MCF 10A (cell line): ENCODE measurements around the gene CDH12. TPM values are rescaled to one million over a fixed set of nuclear protein-coding genes. Genes with fewer than 3 reads are reported as not detected.

Source experiments
- BruUV-seq: library from RNA; stranded (reverse); fragments of 400-500 nt; replicated peaks from 2 replicates; lab custom pipeline; 2021; lab: Mats Ljungman, UMichigan
- CTCF ChIA-PET: fragments of 300-600 bp; sonication (Branson Sonifier 250); formaldehyde crosslinking; extraction: SDS; loops from one replicate; lab custom pipeline; 2021; ENCODE audit warnings: antibody characterized with exemption, inconsistent platforms; lab: Yijun Ruan, JAX
- POLR2A ChIA-PET: fragments of 300-600, 350-650 bp; sonication (Branson Sonifier 250); formaldehyde crosslinking; extraction: SDS; loops from one replicate; lab custom pipeline; 2020; ENCODE audit warnings: antibody characterized with exemption, inconsistent platforms; lab: Yijun Ruan, JAX
- DNase-seq: peaks from one replicate; pipeline ENCODE4 v3.0.0-alpha.2; 2018; ENCODE audit not compliant: unreplicated experiment
- H3K27ac Mint-ChIP-seq: one replicate; pipeline ENCODE4 v1.8.0; 2022; ENCODE audit warnings: mild to moderate bottlenecking, low read depth, mixed read lengths; ENCODE audit not compliant: unreplicated experiment
- H3K27me3 Mint-ChIP-seq: one replicate; pipeline ENCODE4 v1.8.0; 2022; ENCODE audit warnings: mixed read lengths; ENCODE audit not compliant: insufficient read depth, unreplicated experiment
- H3K36me3 Mint-ChIP-seq: one replicate; pipeline ENCODE4 v1.8.0; 2022; ENCODE audit warnings: mild to moderate bottlenecking, moderate library complexity, mixed read lengths; ENCODE audit not compliant: insufficient read depth, unreplicated experiment
- H3K4me1 Mint-ChIP-seq: one replicate; pipeline ENCODE4 v1.8.0; 2022; ENCODE audit warnings: mixed read lengths; ENCODE audit not compliant: insufficient read depth, unreplicated experiment
- H3K4me3 Mint-ChIP-seq: one replicate; pipeline ENCODE4 v1.8.0; 2022; ENCODE audit warnings: mild to moderate bottlenecking, moderate library complexity, mixed read lengths; ENCODE audit not compliant: unreplicated experiment
- H3K9me3 Mint-ChIP-seq: one replicate; pipeline ENCODE4 v1.8.0; 2022; ENCODE audit warnings: mixed read lengths; ENCODE audit not compliant: unreplicated experiment
- intact Hi-C: fragments of 100-400 bp; cut with micrococcal nuclease; formaldehyde crosslinking; loops from 2 replicates; pipeline ENCODE4 v1.14.1; 2022
- total RNA-seq: library from RNA; stranded (reverse); gene quantifications from 2 replicates; pipeline ENCODE4 v1.2.3, GENCODE V29; 2022
- TF ChIP-seq, protein P1 (sequence below): fragments of 200-600 bp; IDR thresholded peaks from one replicate; pipeline ENCODE4 v1.8.0; 2022; ENCODE audit warnings: antibody characterized with exemption, mild to moderate bottlenecking; ENCODE audit not compliant: unreplicated experiment

CDH12 gene
- total RNA-seq, 1 experiment from 2014 or later, result not detected

DNA sequence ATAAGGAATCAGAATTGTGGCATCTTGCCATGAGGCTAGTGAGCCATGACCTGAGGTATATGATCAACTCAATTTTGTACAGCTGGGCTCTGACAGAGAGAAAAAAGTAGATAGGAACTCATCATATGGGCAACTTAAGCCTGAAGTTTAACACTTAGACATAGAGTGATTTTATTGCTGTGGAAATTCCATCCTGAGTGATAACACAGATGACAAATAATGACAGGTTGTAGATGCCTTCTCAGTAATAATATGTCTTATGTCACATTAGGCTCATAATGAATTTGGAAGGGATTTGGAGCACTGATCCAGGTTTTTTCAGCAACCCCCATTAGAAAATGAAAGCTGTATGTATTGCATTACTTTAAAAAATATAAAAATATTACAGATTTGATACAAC lies 744.6 kb downstream of the CDH12 start:
- ChIA-PET POLR2A (no interaction called here), CTCF (no interaction called here)
- BruUV-seq, result no TSS peak
- DNase-seq, result no peak
- no peaks in the 10 kb centered on the region for H3K36me3 Mint-ChIP-seq
- no peak overlapping the region for H3K27ac Mint-ChIP-seq
- no peaks in the 10 kb centered on the region for H3K9me3 Mint-ChIP-seq
- no peaks in the 10 kb centered on the region for H3K4me1 Mint-ChIP-seq
- TF ChIP-seq, protein P1, sequence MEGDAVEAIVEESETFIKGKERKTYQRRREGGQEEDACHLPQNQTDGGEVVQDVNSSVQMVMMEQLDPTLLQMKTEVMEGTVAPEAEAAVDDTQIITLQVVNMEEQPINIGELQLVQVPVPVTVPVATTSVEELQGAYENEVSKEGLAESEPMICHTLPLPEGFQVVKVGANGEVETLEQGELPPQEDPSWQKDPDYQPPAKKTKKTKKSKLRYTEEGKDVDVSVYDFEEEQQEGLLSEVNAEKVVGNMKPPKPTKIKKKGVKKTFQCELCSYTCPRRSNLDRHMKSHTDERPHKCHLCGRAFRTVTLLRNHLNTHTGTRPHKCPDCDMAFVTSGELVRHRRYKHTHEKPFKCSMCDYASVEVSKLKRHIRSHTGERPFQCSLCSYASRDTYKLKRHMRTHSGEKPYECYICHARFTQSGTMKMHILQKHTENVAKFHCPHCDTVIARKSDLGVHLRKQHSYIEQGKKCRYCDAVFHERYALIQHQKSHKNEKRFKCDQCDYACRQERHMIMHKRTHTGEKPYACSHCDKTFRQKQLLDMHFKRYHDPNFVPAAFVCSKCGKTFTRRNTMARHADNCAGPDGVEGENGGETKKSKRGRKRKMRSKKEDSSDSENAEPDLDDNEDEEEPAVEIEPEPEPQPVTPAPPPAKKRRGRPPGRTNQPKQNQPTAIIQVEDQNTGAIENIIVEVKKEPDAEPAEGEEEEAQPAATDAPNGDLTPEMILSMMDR, result no peak
- H3K4me3 Mint-ChIP-seq, result no peak overlapping the region
- no peaks in the 10 kb centered on the region for H3K27me3 Mint-ChIP-seq
- intact Hi-C loops, result no loop called here

DNA sequence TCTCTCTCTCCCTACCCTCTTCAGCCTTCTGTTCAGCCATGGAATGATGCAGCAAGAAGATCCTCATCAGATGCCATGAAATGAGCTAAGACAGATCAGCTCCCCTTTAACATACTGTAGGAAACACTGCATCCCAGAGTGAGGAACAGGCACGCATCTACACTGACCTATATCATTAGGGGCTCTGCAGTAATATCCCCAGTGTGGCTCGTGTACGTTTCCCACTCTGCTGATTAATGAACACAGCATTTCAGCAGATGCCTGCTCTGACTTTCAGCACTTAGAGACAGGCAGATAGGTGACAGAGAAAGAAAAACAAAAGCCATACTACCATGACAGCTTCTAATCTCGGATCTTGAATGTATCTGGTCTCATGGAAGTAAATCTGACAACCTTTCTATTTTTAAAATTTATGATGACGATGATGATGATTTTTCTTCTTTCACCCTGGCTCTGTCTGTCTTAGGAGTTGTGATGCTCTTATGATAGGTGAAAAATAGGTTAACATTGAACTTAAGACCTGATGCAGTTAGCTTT lies 750.3 kb downstream of the CDH12 start:
- Mint-ChIP-seq H3K9me3 (no peaks in the 10 kb centered on the region), H3K4me1 (no peaks in the 10 kb centered on the region), H3K27ac (no peak overlapping the region), H3K4me3 (no peak overlapping the region), H3K36me3 (no peaks in the 10 kb centered on the region), H3K27me3 (no peaks in the 10 kb centered on the region)
- BruUV-seq, result no TSS peak
- ChIA-PET POLR2A (no interaction called here), CTCF (interaction anchor here (1.0 kb wide), 1 partner anchor 185 kb away, joined by 3 read pairs; no protein-coding TSS in a partner anchor)
- DNase-seq, result no peak
- TF ChIP-seq, protein P1, result no peak
- intact Hi-C loops, result no loop called here

DNA sequence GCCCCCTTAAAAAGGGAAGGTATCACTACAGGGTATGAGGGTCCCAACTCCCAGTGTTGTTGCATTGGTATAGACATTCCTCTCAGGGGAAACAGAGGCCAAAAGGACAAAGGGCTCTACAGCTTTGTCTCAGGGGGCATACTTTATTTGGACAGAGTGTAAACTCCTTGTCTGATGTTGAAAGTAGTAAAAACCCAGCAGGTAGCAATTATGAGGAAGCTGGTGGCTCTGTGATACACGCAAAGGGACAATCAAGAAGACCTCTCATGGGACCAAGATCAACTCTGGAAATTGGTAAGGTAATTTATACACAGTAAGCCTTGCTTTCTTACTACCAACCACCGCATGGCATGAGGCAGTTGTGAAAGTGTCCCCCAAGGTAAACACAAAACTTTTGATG lies 764.6 kb downstream of the CDH12 start:
- BruUV-seq, result no TSS peak
- CTCF ChIA-PET, result no interaction called here
- no peaks in the 10 kb centered on the region for H3K4me1 Mint-ChIP-seq

DNA sequence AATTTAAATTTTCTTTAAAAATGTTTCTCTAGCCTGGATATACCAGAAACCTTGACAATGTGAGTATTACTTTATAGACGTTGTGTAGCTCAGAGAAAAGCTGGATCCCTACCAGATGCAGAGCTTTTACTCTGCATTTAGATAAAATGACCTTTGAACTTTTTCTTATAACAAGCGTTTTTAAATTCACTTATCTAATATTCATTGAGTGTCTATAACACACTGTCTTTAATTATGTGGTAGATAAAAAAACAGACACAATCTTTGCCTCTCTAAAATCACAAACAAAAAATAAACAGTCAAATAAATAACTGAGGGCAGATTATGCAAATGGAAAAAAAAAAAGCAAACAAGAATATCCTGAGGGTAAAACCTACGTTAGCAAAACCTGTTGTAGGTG lies 773.6 kb downstream of the CDH12 start:
- ChIA-PET POLR2A (no interaction called here), CTCF (no interaction called here)
- TF ChIP-seq, protein P1, result no peak
- intact Hi-C loops, result no loop called here
- H3K9me3 Mint-ChIP-seq, result no peaks in the 10 kb centered on the region
- no TSS peak for BruUV-seq
- no peaks in the 10 kb centered on the region for H3K4me1 Mint-ChIP-seq
- DNase-seq, result no peak
- no peak overlapping the region for H3K27ac Mint-ChIP-seq
- H3K36me3 Mint-ChIP-seq, result no peaks in the 10 kb centered on the region
- H3K27me3 Mint-ChIP-seq, result no peaks in the 10 kb centered on the region
- no peak overlapping the region for H3K4me3 Mint-ChIP-seq

More for the DNA sequence above, 764.6 kb downstream of the CDH12 start:
- H3K27me3 Mint-ChIP-seq, result no peaks in the 10 kb centered on the region
- POLR2A ChIA-PET, result no interaction called here
- intact Hi-C loops, result no loop called here
- no peak overlapping the region for H3K4me3 Mint-ChIP-seq
- no peak overlapping the region for H3K27ac Mint-ChIP-seq
- H3K9me3 Mint-ChIP-seq, result no peaks in the 10 kb centered on the region
- no peak for DNase-seq
- TF ChIP-seq, protein P1, result no peak
- H3K36me3 Mint-ChIP-seq, result no peaks in the 10 kb centered on the region
